GM19240 (cell line): ENCODE data around the gene TATDN2.

ENCODE experiments used
- DNase-seq: peaks from one replicate; pipeline ENCODE4 v3.0.0; 2011; ENCODE audit warnings: low spot score; ENCODE audit not compliant: insufficient read length

The TATDN2 gene, protein sequence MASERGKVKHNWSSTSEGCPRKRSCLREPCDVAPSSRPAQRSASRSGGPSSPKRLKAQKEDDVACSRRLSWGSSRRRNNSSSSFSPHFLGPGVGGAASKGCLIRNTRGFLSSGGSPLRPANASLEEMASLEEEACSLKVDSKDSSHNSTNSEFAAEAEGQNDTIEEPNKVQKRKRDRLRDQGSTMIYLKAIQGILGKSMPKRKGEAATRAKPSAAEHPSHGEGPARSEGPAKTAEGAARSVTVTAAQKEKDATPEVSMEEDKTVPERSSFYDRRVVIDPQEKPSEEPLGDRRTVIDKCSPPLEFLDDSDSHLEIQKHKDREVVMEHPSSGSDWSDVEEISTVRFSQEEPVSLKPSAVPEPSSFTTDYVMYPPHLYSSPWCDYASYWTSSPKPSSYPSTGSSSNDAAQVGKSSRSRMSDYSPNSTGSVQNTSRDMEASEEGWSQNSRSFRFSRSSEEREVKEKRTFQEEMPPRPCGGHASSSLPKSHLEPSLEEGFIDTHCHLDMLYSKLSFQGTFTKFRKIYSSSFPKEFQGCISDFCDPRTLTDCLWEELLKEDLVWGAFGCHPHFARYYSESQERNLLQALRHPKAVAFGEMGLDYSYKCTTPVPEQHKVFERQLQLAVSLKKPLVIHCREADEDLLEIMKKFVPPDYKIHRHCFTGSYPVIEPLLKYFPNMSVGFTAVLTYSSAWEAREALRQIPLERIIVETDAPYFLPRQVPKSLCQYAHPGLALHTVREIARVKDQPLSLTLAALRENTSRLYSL

DNA sequence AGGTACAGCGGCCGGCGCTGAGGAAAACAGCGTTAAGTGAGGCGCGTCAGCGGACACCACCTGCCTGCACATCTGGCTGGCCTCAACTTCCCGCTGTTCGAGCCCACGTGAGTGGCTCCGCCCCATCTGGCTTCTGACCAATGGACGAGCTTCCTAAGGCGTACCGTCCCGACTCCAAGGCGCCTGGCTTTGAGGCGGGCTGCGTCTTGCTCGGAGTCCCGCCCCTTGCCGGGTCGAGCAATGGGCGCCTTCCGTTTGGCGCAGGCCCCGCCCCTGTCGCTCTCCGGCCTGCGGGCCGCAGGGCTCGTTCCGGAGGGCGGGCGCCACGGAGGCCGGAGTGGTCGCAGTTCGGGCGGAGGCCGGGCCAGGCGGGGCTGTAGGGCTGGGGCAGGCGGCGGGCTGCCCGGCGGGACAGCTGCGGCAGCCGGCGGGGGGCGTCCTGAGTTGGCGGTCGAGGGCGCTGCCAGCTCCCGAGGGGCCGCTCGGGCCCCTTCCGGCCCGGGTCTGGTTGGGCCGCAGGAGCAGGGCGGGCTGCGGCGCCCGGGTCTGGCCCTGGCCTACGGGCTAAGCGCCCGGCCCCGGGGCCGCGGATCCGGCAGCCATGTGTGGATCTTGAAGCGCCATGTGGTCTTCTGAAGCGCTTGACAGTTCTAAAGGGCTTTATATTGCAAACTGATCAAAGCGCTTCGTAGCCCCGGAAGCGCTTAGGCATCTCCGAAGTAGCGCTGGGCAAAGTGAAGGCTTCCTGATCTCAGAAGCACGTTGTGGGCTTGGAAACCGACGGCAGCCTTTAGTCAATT, at the start of gene TATDN2:
TATDN2 (plus strand) TSS at position 276 of the 800 bp plus-strand sequence. CDS start 742 bp downstream, outside the sequence.
- peak; percentile 98 for DNase-seq

DNA sequence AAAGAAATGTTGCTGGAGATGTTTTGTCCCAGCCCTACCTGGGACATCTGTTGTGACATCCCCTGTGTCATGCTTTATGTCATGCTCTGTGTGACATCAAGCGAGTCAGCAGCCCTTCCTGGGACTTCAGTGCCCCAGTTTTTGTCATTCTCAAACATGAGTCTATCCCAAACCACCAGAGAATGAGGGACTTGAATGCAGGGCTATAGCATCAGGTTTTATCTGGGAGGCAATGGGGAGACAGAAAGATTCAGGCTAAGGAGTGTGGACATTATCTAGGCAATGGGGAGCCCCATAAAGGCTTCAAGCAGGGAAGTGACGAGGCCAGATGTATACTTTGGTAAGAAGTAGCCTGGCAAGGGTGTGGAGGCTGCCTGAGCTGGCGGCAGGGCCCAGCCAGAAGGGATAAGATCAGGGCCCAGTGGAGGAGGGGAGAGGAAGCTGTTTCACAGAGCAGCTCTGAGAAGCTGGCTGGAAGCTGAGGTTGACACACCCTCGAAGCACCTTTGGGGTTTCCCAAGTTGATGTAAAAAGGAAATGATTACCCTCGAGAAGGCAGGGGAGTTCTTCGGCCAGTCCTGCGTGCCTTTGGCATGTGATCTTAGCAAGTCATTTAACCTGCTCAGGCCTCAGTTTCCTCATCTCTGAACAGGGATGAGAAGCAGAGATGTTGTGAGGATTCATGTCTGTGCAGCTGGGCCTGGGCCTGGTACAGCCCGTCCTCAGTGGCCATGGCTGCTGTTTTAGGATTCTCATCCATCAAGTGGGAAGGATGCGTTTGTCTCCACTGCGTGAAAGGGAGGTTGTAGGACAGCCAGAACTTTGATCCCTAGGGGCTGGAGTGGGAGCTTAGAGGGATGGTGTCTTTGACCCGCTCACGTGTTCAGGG, 49.3 kb upstream of the TATDN2 start:
- peak; percentile 66 for DNase-seq

- DNase-seq, result no peak
These were observed 43.3 kb upstream of the TATDN2 start for GRCh38 chr3:10204921-10205320.

DNA sequence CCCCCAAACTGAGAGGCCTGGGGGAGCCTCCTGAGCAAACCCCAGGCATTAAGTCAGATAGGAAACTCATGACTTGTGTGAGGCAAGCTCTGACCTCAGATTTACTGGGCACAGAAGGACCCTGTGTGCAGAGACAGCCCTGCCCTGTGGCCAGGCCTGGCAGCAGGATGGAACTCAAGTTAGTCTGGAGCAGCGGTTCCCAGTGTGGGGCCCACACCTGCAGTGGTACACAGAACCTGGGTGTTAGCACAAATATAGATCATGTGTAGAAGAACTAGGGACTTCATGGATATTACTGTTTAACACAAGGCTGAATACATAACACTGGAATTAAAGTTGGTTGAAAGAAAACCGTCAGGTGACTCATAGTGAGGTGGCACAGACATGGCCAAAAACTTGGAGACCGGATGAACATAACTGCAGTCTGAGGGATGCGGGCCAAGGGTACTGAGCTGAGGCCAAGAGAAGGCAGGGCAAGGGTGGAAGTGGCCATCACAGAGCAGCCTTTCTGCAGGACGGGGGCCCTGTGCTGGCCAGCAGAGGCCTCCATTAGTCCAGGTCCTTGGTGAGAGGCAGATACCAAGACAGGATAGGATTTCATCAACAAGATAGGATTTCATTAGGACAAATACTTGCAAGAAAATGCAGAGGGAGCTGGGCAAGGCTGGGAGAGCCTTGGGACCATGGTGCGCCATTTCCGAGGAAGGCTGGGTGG, 42.7 kb upstream of the TATDN2 start:
- no peak for DNase-seq

DNA sequence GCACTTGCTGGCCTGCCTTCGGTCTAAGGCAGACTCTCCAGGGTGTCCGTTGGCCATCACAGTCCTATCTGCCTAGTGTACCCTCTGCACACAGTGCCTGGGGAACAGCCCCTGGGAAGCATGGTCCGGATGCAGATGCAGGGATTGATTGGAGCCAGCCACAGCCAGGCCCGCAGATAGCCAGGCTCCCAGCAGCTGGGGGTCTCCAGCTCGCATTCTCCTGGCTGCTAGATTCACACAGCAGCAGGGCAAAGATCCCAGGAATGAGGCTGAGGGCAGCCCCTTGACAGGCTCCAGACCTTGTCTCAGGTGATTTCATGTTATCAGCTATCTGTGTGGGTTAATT, 42.1 kb upstream of the TATDN2 start:
- DNase-seq, result no peak

DNA sequence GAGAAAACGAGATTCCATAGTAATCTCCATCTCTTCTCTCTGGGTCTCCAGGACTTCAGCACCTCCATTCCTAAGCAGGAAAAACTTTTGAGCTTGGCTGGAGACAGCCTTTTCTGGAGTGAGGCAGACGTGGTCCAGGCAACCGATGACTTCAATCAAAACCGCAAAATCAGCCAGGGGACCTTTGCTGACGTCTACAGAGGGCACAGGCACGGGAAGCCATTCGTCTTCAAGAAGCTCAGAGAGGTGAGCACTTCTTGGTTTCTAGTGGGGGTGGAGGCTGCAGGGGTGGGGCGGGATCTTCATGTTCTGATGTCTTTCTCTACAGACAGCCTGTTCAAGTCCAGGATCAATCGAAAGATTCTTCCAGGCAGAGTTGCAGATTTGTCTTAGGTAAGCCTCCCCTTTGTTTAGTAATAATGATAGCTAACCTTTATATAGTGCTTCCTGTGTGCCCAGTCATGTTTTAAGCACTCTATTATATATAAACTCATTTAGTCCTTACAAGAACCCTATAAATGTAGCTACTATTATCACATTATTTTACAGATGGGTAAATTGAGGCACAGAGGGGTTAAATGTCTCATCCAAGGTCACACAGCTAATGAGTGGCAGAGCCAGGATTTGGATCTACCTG, 35.0 kb upstream of the TATDN2 start:
- no peak for DNase-seq

GRCh38 chr3:10215578-10216368, 32.5 kb upstream of the TATDN2 start:
- DNase-seq, result no peak

GRCh38 chr3:10217359-10217758, 30.9 kb upstream of the TATDN2 start:
- DNase-seq, result no peak

GRCh38 chr3:10219737-10220136, 28.5 kb upstream of the TATDN2 start:
- DNase-seq, result no peak

DNA sequence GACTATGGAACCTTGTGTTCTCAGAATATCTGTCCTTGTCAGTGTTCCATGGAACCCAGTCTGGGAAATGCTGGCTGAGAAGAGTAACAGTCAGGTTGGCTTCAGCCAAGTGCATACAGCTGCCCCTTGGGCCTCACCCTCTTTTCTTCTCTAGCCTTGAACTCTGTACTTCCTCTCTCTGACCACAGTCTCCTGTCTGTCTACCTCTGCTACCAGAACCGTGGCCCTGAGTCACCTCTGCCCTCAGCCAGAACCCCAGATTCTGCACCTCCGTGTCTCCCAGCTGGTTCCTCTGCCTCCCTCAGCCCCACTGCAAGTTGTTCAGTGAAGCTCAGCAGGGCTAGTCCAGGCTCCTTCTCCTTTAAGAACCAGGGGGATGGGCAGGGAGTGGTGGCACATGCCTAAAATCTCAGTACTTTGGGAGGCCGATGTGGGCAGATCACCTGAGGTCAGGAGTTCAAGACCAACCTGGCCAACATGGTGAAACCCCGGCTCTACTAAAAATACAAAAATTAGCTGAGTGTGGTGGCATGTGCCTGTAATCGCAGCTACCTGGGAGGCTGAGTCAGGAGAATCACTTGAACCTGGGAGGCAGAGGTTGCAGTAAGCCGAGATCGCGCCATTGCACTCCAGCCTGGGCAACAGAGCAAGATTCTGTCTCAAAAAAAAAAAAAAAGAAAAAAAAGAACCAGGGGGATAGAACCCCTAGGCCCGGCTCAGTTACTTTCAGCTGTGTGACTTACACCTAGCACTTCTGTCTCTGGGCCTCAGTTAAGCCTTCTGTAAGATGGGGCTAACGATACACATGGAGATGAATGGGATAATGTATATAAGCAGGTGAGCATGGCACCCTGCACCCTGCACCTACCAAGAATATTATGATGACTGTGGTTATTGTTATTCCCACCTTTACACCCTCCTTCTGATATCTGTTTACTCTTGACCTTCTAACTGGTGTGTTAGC, 24.3 kb upstream of the TATDN2 start:
- no peak for DNase-seq

- peak; percentile 55 for DNase-seq
These were observed 23.2 kb upstream of the TATDN2 start for GRCh38 chr3:10224794-10225665.

DNA sequence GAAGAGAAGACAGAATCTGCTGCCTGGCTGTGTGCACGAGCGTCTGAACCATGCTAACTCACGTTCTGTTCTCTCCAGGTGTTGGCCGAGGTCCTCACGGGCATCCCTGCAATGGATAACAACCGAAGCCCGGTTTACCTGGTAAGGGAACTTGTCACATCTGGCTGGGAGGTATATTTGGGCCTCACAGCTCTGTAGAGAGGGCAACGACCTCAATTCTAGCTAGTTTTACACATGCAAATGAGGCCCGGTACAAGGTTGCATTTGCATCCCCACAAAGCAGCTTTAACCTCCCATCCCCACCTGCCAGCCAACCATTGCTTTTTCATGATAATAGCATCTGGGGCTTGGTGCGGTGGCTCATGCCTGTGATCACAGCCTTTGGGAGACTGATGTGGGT, 22.0 kb upstream of the TATDN2 start:
- DNase-seq, result no peak

DNA sequence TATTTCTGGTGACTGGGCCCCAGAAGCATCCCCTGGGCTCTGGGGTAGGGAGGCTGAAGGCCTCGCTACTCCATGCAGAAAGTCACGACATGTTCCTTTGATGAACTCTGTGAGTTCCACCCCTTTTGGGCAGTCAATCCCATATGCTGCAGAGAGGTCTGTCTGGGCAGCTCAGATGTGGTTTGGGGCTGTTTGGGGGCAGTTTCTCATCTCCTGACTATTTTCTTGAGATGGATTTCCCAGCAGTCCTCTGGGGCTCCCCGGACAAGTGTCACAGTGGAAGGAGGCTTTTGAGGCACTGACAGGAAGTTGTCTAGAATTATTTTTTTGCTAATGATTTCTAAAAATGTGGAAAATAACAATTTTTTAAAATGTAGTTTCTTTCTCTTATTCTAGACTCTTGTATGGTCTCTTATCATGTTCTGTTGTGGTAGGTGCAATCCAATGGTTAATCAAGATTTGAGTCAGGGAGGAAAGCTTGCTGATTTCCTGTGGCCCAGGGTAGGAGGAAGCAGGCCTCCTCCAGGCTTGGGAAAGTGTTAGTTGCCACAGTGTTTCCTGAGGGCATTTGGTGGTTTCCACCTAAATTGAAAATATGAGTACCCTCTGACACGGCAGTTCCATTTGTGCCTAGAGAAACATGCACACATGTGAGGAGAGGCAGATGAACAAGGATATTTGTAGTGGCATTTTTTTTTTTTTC, 19.9 kb upstream of the TATDN2 start:
- DNase-seq, result no peak

- DNase-seq, result no peak
These were observed 18.7 kb upstream of the TATDN2 start for GRCh38 chr3:10229576-10229975.

DNA sequence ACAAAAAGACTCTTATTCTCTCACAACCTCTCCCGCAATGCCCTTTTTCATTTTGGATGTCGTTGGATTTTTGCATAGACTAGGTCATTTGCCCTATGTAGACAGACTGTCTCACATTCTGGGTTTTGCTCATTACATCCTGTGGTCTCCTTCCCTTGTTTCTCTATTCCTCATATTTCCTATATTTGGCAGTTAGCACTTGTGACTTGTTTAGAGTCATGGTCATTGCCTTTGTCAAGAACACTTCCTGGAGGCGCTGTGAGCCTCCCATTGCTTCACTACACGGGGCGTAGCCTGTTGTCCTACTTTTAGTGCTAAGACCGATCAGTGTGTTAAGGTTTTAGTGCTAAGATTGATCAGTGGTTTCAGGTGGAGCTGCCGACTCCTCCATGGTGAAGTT, 16.1 kb upstream of the TATDN2 start:
- no peak for DNase-seq

DNA sequence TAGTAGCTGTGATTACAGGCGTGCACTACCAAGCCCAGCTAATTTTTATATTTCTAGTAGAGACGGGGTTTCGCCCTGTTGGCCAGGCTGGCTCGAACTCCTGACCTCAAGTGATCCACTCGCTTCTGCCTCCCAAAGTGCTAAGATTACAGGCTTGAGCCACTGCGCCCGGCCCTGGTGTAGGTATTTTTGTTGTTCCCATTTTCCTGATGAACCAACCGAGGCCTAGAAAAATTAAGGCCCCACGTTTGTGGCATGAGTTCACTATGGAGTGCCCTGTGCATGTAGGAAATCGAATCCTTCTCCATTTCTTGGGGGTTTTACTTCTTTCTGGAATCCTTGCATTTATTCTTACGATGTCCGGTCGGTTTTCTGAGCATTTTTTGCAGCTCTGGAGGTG, 14.3 kb upstream of the TATDN2 start:
- DNase-seq, result no peak
